GM12873 (cell line): ENCODE results near the gene RPL11.

Source experiments
- CTCF ChIP-seq: IDR thresholded peaks from 2 replicates; pipeline ENCODE4 v1.5.1; 2012; ENCODE audit warnings: low read depth, mild to moderate bottlenecking, moderate library complexity, low read length, control low read depth; ENCODE audit not compliant: insufficient read depth; ENCODE audit errors: missing control alignments

Gene RPL11

GRCh38 chr1:23693599-23693998, 2.0 kb downstream of the RPL11 start:
- TF ChIP-seq CTCF: no peak

GRCh38 chr1:23694371-23694770, 2.8 kb downstream of the RPL11 start:
- no peak for TF ChIP-seq CTCF

GRCh38 chr1:23695667-23696066, 4.1 kb downstream of the RPL11 start:
- TF ChIP-seq CTCF: no peak

GRCh38 chr1:23696335-23696989, 4.9 kb downstream of the RPL11 start:
- TF ChIP-seq CTCF: no peak

- no peak for TF ChIP-seq CTCF
Measured at GRCh38 chr1:23698466-23698865, 6.9 kb downstream of the RPL11 start.

GRCh38 chr1:23699280-23700179, 7.9 kb downstream of the RPL11 start:
- TF ChIP-seq CTCF: no peak

- no peak for TF ChIP-seq CTCF
Measured at GRCh38 chr1:23701310-23701709, 9.7 kb downstream of the RPL11 start.
